ENCODE data around the gene PCDH11X.
"Not testable (repeated sequence)": the region's sequence is repeated elsewhere in the genome, so short reads cannot be mapped to it uniquely, and the experiment has no call there.

PCDH11X gene

GRCh38 chrX:91779135-91779534, at the start of gene PCDH11X:
TSS of gene PCDH11X (plus strand) at chrX:91779375. CDS start at chrX:91835505, 56,130 bp downstream.
- peak in 1 of 3 donors; percentile 1 for DNase-seq (ENCODE audit: low read depth in 3 of 3)

- not testable (repeated sequence) for DNase-seq (ENCODE audit: low read depth in 3 of 3)
Observed at GRCh38 chrX:91747446-91747845, 31.7 kb upstream of the PCDH11X start.

- not testable (repeated sequence) for DNase-seq (ENCODE audit: low read depth in 3 of 3)
Observed at GRCh38 chrX:91753022-91753421, 26.2 kb upstream of the PCDH11X start.

- not testable (repeated sequence) for DNase-seq (ENCODE audit: low read depth in 3 of 3)
Observed at GRCh38 chrX:91770619-91771488, 8.3 kb upstream of the PCDH11X start.

- not testable (repeated sequence) for DNase-seq (ENCODE audit: low read depth in 3 of 3)
Observed at GRCh38 chrX:91773943-91774342, 5.2 kb upstream of the PCDH11X start.

- not testable (repeated sequence) for DNase-seq (ENCODE audit: low read depth in 3 of 3)
Observed at GRCh38 chrX:91780008-91780407, 833 bp downstream of the PCDH11X start.

GRCh38 chrX:91780698-91781097, 1.5 kb downstream of the PCDH11X start:
- DNase-seq (ENCODE audit: low read depth in 3 of 3) = not testable (repeated sequence)

GRCh38 chrX:91781553-91782298, 2.6 kb downstream of the PCDH11X start:
- not testable (repeated sequence) for DNase-seq (ENCODE audit: low read depth in 3 of 3)

GRCh38 chrX:91782825-91783224, 3.6 kb downstream of the PCDH11X start:
- DNase-seq (ENCODE audit: low read depth in 3 of 3) = not testable (repeated sequence)

GRCh38 chrX:91817537-91817936, 38.4 kb downstream of the PCDH11X start:
- not testable (repeated sequence) for DNase-seq (ENCODE audit: low read depth in 3 of 3)

- not testable (repeated sequence) for DNase-seq (ENCODE audit: low read depth in 3 of 3)
Observed at GRCh38 chrX:91825321-91825720, 46.1 kb downstream of the PCDH11X start.
